NCI-H146 (cell line): ENCODE results near the gene ARFGAP1.
A peak's percentile ranks its signal among the peaks of the same experiment; 100 is the strongest.

Experiments
- DNase-seq: peaks from one replicate; lab custom pipeline; 2025; lab: John Stamatoyannopoulos, UW

The ARFGAP1 gene

GRCh38 chr20:63272105-63273058, at the start of gene ARFGAP1:
TSS of gene ARFGAP1 (plus strand) at chr20:63272813. CDS start at chr20:63275581, 2,768 bp downstream.
- DNase-seq = peak; percentile 95

DNA sequence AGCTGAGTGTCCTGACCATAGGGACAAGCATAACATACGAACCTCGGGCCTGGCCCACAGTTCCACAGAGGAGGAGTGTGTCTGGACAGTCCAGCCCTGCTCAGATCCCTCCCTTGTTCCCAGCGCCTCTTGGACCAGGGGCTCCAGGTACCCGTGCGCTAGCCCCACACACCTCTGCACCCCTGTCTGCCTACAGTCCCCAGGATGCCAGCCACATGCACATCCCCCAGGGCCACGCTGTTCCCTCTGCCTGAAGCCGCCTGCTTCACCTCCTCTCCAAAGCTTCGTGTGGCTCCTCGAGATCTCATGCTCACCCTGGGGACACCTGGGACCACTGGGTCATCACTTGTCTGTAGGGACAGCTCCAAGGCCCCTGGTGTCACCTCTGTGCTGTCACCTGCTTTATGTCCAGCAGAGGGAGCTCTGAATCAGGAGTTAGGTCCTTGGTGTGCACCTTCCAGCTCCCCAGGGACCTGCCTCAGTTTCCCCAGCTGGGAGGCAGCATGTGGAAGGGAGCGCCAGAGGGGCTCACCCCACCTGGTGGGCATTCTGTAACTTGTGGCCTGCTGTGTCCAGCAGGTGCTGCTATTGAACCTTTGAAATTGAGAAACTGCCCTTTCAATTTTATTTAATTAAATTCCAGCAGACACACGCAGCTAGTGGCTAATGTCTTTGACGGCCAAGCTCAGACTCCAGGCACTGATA, 49.3 kb upstream of the ARFGAP1 start:
- peak; percentile 48 for DNase-seq

DNA sequence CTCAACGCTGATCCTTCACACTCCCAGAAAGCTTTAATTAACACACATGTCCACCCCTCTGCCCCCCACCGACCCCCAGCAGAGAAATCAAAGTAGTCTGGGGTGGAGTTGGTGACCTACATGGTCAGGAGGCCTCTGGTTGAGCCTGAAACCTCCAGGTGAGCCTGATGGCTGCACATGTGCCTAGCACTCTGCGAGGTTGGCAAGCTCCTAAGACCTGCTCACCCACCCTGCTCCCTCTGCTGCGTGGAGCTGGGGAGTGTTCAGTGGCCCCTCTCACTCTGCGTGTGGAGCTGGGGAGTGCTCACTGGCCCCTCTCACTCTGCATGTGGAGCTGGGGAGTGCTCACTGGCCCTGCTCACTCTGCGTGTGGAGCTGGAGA, 48.8 kb upstream of the ARFGAP1 start:
- DNase-seq = no peak

- peak; percentile 68 for DNase-seq
Observed at GRCh38 chr20:63224412-63225081, 48.1 kb upstream of the ARFGAP1 start.

DNA sequence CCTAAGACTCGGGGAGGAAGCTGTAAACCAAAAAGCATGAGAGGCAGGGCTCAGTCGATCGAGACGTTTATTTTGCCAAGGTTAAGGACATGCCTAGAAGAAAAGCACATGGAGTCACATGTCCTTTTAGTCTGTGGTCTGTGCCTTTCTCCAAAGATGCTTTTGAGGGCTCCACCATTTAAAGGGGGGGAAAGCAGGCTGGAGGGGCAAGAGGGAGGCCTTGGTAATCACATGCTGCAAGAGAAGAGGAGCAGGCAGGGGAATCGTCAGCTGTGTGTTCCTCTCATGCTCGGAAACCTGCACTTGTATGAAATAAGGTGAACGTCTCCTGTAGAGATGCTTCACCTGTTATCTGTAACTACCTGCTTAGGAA, 47.5 kb upstream of the ARFGAP1 start:
- DNase-seq = no peak

DNA sequence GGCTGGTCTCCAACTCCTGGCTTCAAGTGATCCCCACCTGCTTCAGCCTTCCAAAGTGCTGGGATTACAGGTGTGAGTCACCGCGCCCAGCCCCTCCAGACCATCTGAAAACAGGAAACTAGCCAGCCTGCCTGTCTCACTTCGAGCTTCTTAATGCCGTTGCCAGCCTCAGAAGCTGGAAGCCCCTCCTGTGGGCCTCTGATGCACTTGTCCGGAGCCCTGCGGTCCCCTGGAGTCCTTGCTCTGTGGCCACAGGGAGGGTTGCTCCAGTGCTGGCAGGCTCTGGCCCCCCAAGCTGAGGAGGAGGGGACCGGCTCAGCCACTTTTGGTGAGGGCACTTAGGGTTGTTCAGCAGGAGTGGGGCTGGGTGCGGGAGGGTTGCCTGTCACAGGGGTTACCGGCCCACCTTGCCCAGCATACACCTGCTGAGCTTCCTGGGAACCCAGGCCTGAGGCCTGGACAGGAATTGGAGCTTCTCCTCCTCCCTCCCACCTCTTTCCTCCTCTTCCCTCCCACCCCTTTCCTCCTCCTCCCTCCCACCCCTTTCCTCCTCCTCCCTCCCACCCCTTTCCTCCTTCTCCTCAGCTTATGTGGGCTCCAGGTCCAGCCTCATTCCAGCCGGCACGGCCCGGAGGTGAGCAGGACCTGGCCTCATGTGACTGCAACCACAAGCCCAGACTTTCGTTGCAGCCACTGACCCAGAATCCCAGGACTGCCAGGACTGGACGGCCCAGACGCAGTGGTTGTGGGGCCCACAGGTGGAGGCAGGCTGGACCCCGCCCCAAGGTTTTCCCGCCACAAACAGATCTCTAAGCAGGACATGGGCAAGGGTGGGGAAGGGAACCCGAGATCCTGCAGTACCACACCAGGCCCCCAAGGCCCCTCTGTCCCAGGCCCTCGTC, 46.3 kb upstream of the ARFGAP1 start:
- no peak for DNase-seq

GRCh38 chr20:63227260-63227659, 45.4 kb upstream of the ARFGAP1 start:
- no peak for DNase-seq

DNA sequence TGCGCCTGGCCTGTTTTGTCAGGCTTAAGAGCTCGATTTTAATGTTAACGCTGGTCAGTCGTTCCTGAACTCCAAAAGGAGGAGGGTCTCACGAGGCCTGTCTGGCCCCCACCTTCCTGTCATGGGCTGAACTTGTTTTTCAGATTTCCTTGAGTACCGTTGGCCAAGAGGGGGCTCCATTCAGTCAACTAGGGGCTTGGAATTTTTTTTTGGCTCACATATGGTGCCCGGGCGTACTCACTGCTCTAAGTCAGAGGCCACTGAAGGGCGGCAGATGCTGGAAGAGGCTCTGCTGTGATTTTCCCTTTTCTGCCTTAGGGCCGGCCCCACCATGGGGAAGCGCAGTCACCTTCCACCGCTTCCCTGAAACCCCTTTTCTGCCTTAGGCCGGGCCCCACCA, 43.8 kb upstream of the ARFGAP1 start:
- no peak for DNase-seq

DNA sequence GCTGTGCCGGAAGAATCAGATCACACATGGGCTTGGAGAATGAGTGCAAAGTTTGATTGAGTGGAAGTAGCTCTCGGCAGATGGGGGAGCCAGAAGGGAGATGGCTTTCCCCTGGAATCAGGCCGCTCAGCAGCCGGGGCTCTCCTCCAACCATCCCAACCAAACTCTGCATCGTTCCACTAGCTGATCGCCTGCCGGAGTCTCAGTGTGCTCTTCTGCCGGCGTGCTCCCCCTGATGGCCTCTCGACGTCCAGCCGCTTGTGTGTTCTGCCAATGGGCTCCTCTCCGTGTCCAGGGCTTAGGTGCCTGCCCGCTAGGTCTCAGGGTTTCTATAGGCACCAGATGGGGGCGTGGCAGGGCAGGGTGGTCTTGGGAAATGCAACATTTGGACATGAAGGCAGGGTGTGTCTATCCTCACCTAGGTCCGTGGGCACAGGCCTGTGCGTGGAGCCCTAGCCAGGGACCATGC, 41.8 kb upstream of the ARFGAP1 start:
- peak; percentile 56 for DNase-seq

DNA sequence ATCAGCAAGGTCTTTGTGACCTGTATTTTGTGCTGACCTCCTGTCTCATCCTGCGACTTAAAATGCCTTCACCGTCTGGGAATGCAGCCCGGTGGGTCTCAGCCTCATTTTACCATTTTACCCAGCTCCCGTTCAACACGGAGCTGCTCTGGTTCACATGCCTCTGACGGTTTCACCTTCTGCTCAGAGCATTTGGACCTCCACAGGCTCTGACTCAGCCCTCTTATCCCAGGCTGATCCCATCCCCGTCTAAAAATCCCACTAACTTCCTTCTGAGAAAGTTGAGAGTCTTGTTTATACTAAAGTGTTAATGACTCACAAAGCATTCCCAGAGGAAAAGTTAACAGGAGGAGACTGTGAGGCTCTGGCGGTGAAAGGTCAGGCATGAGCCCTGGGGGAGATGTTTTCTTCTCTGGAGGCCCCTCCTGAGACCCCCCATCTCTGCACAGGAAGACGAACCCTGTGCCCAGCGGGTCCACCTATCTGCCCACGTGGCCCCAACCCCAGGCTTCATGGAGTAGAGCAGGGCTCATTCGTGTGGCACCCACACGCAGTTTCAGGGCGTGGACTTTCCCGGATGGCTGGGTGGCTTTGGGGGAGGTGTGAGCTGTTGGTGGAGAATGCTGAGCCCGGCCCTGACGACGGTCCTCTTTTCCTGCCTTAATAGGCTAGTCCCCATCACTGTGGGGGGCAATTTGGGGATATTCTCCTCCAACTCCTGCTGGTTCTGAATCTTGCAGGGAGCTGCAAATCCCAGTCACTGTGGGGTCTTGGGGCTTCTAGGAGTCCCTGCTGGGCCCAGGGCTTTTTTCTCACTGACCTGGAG, 40.2 kb upstream of the ARFGAP1 start:
- no peak for DNase-seq

- no peak for DNase-seq
Observed at GRCh38 chr20:63233061-63233344, 39.6 kb upstream of the ARFGAP1 start.

DNA sequence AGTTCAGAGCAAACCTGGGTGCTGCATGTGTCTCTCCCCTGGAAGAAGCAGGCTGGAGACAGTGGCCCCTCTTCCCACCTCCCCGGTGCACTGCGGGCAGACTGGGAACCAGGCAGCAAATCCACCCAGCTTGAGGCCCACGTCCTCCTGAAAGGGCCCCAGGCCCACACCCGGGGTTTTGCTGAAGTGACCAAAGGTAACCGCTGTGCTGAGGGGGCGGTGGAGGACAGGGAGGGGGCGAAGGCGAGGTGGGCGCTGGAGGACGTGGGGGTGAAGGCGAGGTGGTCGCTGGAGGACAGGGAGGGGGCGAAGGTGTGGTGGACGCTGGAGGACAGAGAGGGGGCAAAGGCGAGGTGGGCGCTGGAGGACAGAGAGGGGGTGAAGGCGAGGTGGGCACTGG, 38.7 kb upstream of the ARFGAP1 start:
- no peak for DNase-seq

- DNase-seq = peak; percentile 43
Observed at GRCh38 chr20:63234693-63235398, 37.8 kb upstream of the ARFGAP1 start.

- no peak for DNase-seq
Observed at GRCh38 chr20:63235399-63235983, 37.1 kb upstream of the ARFGAP1 start, which contains the start of gene BIRC7. TSS of gene BIRC7 (plus strand) at chr20:63235905. CDS start at chr20:63236097, 192 bp downstream.

- DNase-seq = no peak
Observed at GRCh38 chr20:63236116-63236837, 36.3 kb upstream of the ARFGAP1 start.

- DNase-seq = no peak
Observed at GRCh38 chr20:63238031-63238430, 34.6 kb upstream of the ARFGAP1 start.

DNA sequence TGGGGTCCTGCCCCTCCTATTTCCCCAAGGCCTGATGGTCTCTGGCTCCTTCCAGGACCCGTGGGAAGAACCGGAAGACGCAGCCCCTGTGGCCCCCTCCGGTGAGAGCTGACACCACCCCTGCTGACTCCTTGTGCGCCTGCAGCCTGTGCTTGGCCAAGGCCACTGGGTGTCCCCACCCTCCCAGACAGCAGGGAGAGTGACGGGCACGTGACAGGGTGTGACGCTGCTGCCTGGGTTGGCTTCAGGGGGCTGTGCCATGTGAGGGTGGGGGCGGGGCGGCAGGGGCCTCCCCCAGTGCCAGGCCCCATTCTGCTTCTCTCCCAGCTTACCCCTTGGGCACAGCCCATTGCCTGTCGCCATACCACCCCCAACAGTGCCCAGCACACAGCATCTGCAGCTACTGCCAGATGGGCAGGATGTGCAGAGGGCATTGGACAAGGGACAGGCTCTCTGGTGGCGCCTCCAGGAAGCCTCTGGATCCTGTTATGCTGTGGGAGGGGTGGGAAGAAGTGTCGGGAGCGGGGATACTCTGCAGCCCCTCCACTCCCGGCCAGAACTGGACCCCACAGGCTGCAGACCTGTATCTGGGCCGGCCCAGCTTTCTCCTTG, 34.0 kb upstream of the ARFGAP1 start:
- DNase-seq = no peak

DNA sequence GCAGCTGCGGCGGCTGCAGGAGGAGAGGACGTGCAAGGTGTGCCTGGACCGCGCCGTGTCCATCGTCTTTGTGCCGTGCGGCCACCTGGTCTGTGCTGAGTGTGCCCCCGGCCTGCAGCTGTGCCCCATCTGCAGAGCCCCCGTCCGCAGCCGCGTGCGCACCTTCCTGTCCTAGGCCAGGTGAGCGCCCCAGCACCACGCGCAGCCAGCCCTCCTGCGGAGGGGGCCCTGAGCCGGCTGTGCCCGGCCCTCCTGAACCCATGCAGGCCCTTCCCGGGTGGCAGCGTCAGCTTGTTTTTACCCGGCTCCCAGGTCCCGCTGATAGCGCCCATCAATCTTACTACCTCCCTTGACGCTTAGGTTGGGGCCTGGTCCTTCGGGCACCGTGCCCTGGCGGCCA, 33.2 kb upstream of the ARFGAP1 start:
- DNase-seq = no peak

DNA sequence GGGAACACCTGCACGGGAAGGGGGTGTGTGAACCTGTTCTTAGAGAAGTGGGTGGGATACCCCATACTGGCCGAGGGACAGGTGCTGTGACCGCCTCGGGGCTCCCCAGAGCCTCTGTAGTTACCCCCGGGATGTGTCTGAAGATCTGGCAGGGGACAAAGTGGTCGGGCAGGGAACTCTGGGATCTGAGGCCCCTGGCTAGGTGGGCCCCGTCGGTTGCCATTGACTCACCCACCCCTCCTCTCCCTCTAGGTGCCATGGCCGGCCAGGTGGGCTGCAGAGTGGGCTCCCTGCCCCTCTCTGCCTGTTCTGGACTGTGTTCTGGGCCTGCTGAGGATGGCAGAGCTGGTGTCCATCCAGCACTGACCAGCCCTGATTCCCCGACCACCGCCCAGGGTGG, 32.6 kb upstream of the ARFGAP1 start:
- no peak for DNase-seq
